ENCODE results near the gene PRKCB.

The PRKCB gene

DNA sequence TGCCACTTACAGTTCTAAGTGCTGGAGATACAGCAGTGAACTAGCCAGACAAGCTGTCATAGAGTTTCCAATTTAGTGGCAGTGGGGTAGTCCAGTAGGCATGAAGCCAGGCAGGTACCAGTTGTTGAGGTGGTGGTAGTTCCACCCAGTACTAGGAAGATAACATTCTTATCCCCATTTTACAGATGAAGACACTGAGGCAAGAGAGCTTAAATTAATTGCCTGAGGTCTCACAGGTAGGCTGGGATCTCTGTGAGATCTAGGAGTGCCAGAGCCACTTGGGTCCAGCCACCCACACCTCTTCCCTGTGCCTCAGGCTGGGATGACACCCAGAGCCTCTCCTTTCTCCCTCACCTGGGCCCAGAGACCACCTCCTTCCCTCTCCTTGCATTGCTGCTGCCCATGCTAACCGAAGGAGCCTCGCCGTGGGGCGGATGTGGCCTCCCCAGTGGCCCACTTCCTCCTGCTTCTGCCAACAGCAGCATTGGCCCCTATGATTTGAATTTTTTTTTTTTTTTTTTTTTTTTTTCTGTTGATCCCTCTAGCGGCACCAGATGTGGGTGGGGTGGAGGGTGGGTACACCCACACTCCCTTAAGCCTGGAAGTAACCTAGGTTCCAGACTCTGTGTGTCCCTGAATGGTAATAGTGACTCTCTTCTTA lies 114.0 kb downstream of the PRKCB start:
- H3K9ac ChIP-seq (ENCODE audit: low read length): no peak overlapping the region

DNA sequence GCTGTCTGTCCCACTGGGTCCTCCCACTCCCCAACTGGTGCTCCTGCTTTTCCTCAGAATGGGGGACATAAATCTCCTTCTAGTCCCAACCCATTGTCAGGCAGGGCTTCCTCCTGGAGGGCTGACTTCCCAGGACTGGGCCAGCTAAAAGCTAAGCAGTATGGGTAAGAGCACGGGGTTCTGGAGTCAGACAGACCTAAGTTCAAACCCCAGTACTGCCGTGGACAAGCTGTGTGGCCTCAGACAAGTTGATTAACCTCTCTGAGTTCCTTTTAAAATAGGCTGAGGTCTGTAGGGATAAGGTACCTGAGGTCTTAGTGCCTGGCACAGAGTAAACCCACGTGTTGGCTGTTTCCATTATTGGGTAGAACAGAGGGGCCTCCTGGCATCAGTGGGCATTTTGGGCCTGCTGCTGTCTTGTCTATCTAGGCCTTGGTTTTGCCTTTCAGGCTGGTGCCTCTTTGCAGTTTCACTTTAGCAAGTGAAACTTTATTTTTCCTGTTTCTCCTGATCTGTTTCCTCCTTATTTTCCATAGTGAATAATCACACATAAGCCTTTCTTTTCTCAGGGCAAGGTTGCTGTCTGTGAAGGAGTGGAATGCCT lies 114.6 kb downstream of the PRKCB start:
- H3K4me2 ChIP-seq (ENCODE audit: low read length): no peak overlapping the region
- H3K4me3 ChIP-seq (ENCODE audit: low read length): no peak overlapping the region
- H4K20me1 ChIP-seq (ENCODE audit: insufficient read depth, low read length): no peaks in the 10 kb centered on the region
- H3K9me3 ChIP-seq (ENCODE audit: insufficient read depth, low read length): no peaks in the 10 kb centered on the region
- no peak overlapping the region for H3K9ac ChIP-seq (ENCODE audit: low read length)
- no peaks in the 10 kb centered on the region for H3K4me1 ChIP-seq (ENCODE audit: low read length)
- H3K79me2 ChIP-seq (ENCODE audit: low read length): no peaks in the 10 kb centered on the region
- H3K36me3 ChIP-seq (replicated peaks; ENCODE audit: low read depth, low read length): no peaks in the 10 kb centered on the region
- no peak overlapping the region for H3K27ac ChIP-seq (ENCODE audit: low read length)
- TF ChIP-seq, protein P1, sequence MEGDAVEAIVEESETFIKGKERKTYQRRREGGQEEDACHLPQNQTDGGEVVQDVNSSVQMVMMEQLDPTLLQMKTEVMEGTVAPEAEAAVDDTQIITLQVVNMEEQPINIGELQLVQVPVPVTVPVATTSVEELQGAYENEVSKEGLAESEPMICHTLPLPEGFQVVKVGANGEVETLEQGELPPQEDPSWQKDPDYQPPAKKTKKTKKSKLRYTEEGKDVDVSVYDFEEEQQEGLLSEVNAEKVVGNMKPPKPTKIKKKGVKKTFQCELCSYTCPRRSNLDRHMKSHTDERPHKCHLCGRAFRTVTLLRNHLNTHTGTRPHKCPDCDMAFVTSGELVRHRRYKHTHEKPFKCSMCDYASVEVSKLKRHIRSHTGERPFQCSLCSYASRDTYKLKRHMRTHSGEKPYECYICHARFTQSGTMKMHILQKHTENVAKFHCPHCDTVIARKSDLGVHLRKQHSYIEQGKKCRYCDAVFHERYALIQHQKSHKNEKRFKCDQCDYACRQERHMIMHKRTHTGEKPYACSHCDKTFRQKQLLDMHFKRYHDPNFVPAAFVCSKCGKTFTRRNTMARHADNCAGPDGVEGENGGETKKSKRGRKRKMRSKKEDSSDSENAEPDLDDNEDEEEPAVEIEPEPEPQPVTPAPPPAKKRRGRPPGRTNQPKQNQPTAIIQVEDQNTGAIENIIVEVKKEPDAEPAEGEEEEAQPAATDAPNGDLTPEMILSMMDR (IDR thresholded peaks at IDR 0.05; ENCODE audit: low read depth, low read length): no peak
- TF ChIP-seq EZH2phosphoT487 (IDR thresholded peaks at IDR 0.05; ENCODE audit: low read depth): no peak
- no peak overlapping the region for H2AFZ ChIP-seq (ENCODE audit: low read depth, low read length)
- H3K27me3 ChIP-seq (ENCODE audit: low read depth, low read length): peaks cover 27% of the 10 kb centered on the region

More for the DNA sequence above, 114.0 kb downstream of the PRKCB start:
- Histone ChIP-seq H3K27me3 (ENCODE audit: low read depth, low read length) (peaks cover 29% of the 10 kb centered on the region), H3K4me1 (ENCODE audit: low read length) (no peaks in the 10 kb centered on the region), H3K9me3 (ENCODE audit: insufficient read depth, low read length) (no peaks in the 10 kb centered on the region), H3K79me2 (ENCODE audit: low read length) (no peaks in the 10 kb centered on the region), H4K20me1 (ENCODE audit: insufficient read depth, low read length) (no peaks in the 10 kb centered on the region), H3K4me3 (ENCODE audit: low read length) (no peak overlapping the region), H3K36me3 (replicated peaks; ENCODE audit: low read depth, low read length) (no peaks in the 10 kb centered on the region), H3K4me2 (ENCODE audit: low read length) (no peak overlapping the region), H3K27ac (ENCODE audit: low read length) (no peak overlapping the region), H2AFZ (ENCODE audit: low read depth, low read length) (no peak overlapping the region)
- no peak for TF ChIP-seq EZH2phosphoT487 (IDR thresholded peaks at IDR 0.05; ENCODE audit: low read depth)
- TF ChIP-seq, protein P1 (IDR thresholded peaks at IDR 0.05; ENCODE audit: low read depth, low read length): no peak

DNA sequence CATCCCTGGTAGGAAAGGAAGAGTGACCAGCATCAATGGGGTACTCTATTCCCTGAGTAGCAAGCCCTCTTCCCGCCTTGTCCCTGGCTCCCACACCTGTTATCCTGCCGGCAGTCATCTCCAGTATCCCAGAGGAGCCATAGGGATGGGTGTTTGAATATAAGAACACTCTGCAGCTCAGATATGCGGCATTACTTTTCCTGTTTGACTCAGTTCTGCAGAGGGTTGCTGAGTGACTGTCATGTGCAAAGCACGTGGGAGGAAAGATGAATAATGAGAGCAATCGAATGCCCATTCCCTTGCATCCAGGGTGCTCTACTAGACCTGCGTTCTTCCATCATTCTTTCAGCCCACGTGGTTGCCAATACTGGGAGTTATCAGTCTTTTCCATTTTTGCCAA lies 115.1 kb downstream of the PRKCB start:
- Histone ChIP-seq H3K4me3 (ENCODE audit: low read length) (no peak overlapping the region), H3K9me3 (ENCODE audit: insufficient read depth, low read length) (no peaks in the 10 kb centered on the region), H3K9ac (ENCODE audit: low read length) (no peak overlapping the region), H3K4me1 (ENCODE audit: low read length) (no peaks in the 10 kb centered on the region), H3K4me2 (ENCODE audit: low read length) (no peak overlapping the region), H3K27me3 (ENCODE audit: low read depth, low read length) (peaks cover 27% of the 10 kb centered on the region), H3K27ac (ENCODE audit: low read length) (no peak overlapping the region), H4K20me1 (ENCODE audit: insufficient read depth, low read length) (no peaks in the 10 kb centered on the region), H3K79me2 (ENCODE audit: low read length) (no peaks in the 10 kb centered on the region), H2AFZ (ENCODE audit: low read depth, low read length) (no peak overlapping the region), H3K36me3 (replicated peaks; ENCODE audit: low read depth, low read length) (no peaks in the 10 kb centered on the region)
- TF ChIP-seq, protein P1 (IDR thresholded peaks at IDR 0.05; ENCODE audit: low read depth, low read length): no peak
- TF ChIP-seq EZH2phosphoT487 (IDR thresholded peaks at IDR 0.05; ENCODE audit: low read depth): no peak

DNA sequence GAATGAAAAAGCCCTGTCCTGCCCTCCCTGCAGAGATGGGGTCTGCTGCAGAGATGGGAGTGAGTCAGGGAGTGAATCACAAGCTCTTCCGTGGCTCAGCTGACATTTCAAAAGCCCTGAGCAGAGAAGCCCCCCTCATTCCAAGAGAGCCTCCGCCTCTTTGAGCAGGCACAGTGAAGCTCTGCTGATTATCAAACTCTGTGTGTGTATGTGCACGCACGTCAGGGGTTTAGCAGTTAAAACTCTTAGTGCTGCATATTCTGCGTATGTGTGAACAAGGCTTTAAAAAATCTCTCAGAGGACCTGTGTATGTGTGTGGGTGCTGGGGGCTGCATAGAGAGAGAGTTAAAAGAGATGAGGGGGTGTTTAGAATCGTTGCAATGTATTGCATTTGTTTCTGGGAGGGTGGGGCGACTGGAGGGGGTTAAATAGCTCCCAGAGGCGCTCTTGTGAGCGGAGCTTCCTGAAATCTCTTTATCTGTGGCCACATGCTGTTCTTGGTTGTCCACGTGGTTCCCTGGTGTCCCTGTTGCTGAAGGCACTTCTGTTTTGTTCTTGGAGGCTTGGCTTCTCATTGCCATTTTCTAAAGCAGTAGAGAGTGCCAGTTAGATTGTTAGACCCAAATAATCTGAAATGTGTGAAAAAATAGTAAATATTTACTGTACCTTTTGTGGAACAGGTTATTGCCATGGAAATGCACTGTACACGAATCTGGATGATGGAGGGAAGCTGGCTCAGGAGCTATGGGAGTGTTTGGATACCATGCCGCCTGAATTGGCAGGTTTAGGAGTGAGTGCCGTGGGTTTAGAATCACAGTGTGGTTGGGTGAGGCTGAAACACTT lies 116.6 kb downstream of the PRKCB start:
- Histone ChIP-seq H3K36me3 (replicated peaks; ENCODE audit: low read depth, low read length) (no peaks in the 10 kb centered on the region), H3K79me2 (ENCODE audit: low read length) (no peaks in the 10 kb centered on the region), H3K9ac (ENCODE audit: low read length) (no peak overlapping the region), H3K4me1 (ENCODE audit: low read length) (no peaks in the 10 kb centered on the region), H3K4me2 (ENCODE audit: low read length) (no peak overlapping the region), H4K20me1 (ENCODE audit: insufficient read depth, low read length) (no peaks in the 10 kb centered on the region), H2AFZ (ENCODE audit: low read depth, low read length) (no peak overlapping the region), H3K27ac (ENCODE audit: low read length) (no peak overlapping the region), H3K9me3 (ENCODE audit: insufficient read depth, low read length) (no peaks in the 10 kb centered on the region), H3K27me3 (ENCODE audit: low read depth, low read length) (peaks cover 26% of the 10 kb centered on the region), H3K4me3 (ENCODE audit: low read length) (no peak overlapping the region)
- TF ChIP-seq, protein P1 (IDR thresholded peaks at IDR 0.05; ENCODE audit: low read depth, low read length): no peak
- TF ChIP-seq EZH2phosphoT487 (IDR thresholded peaks at IDR 0.05; ENCODE audit: low read depth): no peak

All from OCI-LY3 (cell line).